Measurements from ENCODE around the gene AKAP6. TPM values are rescaled to one million over a fixed set of nuclear protein-coding genes. Genes with fewer than 3 reads are reported as not detected.

Gene AKAP6
- total RNA-seq, 1 donor from 2014 or later = 7.7 TPM

GRCh38 chr14:32552766-32553165 is 223.7 kb downstream of the AKAP6 start:
- no peaks in the 10 kb centered on the region for H3K4me1 ChIP-seq
- no peak overlapping the region for H3K27ac ChIP-seq
- DNase-seq (no peak), ATAC-seq (no peak)
- no peaks in the 10 kb centered on the region for H3K36me3 ChIP-seq
- H3K27me3 ChIP-seq = no peaks in the 10 kb centered on the region
- H3K4me3 ChIP-seq = no peak overlapping the region
- no peaks in the 10 kb centered on the region for H3K9me3 ChIP-seq
- no peak for TF ChIP-seq CTCF (IDR thresholded peaks at IDR 0.05)
- intact Hi-C loops (cut with DNase I) = no loop called here

GRCh38 chr14:32559048-32559447 is 229.9 kb downstream of the AKAP6 start:
- ATAC-seq = no peak
- intact Hi-C loops (cut with DNase I) = no loop called here
- Histone ChIP-seq H3K36me3 (no peaks in the 10 kb centered on the region), H3K4me1 (no peaks in the 10 kb centered on the region), H3K4me3 (no peak overlapping the region), H3K27me3 (no peaks in the 10 kb centered on the region), H3K27ac (no peak overlapping the region), H3K9me3 (no peaks in the 10 kb centered on the region)
- no peak for DNase-seq
- no peak for TF ChIP-seq CTCF (IDR thresholded peaks at IDR 0.05)

GRCh38 chr14:32559590-32559989 is 230.5 kb downstream of the AKAP6 start:
- no peaks in the 10 kb centered on the region for H3K9me3 ChIP-seq
- no peak for TF ChIP-seq CTCF (IDR thresholded peaks at IDR 0.05)
- DNase-seq (no peak), ATAC-seq (peak; percentile 63)
- H3K4me1 ChIP-seq = no peaks in the 10 kb centered on the region
- no peaks in the 10 kb centered on the region for H3K27me3 ChIP-seq
- intact Hi-C loops (cut with DNase I) = no loop called here
- no peak overlapping the region for H3K4me3 ChIP-seq
- H3K36me3 ChIP-seq = no peaks in the 10 kb centered on the region
- no peak overlapping the region for H3K27ac ChIP-seq

- Histone ChIP-seq H3K4me3 (no peak overlapping the region), H3K27me3 (no peaks in the 10 kb centered on the region), H3K36me3 (no peaks in the 10 kb centered on the region), H3K27ac (no peak overlapping the region), H3K9me3 (no peaks in the 10 kb centered on the region), H3K4me1 (no peaks in the 10 kb centered on the region)
- no peak for DNase-seq
- TF ChIP-seq CTCF (IDR thresholded peaks at IDR 0.05) = peak; percentile 91
- intact Hi-C loops (cut with DNase I) = no loop called here
- ATAC-seq = peak; percentile 96
Observed at GRCh38 chr14:32560209-32560857, 231.2 kb downstream of the AKAP6 start.

GRCh38 chr14:32561520-32561919 is 232.4 kb downstream of the AKAP6 start:
- Histone ChIP-seq H3K27me3 (no peaks in the 10 kb centered on the region), H3K36me3 (no peaks in the 10 kb centered on the region), H3K4me1 (no peaks in the 10 kb centered on the region), H3K4me3 (no peak overlapping the region), H3K9me3 (no peaks in the 10 kb centered on the region), H3K27ac (no peak overlapping the region)
- ATAC-seq (no peak), DNase-seq (no peak)
- TF ChIP-seq CTCF (IDR thresholded peaks at IDR 0.05) = no peak
- intact Hi-C loops (cut with DNase I) = no loop called here

GRCh38 chr14:32564596-32564995 is 235.5 kb downstream of the AKAP6 start:
- Histone ChIP-seq H3K9me3 (no peaks in the 10 kb centered on the region), H3K4me1 (no peaks in the 10 kb centered on the region), H3K27me3 (no peaks in the 10 kb centered on the region), H3K36me3 (no peaks in the 10 kb centered on the region), H3K4me3 (no peak overlapping the region), H3K27ac (peak overlapping the region; percentile 15)
- intact Hi-C loops (cut with DNase I) = no loop called here
- TF ChIP-seq CTCF (IDR thresholded peaks at IDR 0.05) = no peak
- ATAC-seq (no peak), DNase-seq (no peak)
